Measurements from ENCODE around the gene HFE.

HFE gene

DNA sequence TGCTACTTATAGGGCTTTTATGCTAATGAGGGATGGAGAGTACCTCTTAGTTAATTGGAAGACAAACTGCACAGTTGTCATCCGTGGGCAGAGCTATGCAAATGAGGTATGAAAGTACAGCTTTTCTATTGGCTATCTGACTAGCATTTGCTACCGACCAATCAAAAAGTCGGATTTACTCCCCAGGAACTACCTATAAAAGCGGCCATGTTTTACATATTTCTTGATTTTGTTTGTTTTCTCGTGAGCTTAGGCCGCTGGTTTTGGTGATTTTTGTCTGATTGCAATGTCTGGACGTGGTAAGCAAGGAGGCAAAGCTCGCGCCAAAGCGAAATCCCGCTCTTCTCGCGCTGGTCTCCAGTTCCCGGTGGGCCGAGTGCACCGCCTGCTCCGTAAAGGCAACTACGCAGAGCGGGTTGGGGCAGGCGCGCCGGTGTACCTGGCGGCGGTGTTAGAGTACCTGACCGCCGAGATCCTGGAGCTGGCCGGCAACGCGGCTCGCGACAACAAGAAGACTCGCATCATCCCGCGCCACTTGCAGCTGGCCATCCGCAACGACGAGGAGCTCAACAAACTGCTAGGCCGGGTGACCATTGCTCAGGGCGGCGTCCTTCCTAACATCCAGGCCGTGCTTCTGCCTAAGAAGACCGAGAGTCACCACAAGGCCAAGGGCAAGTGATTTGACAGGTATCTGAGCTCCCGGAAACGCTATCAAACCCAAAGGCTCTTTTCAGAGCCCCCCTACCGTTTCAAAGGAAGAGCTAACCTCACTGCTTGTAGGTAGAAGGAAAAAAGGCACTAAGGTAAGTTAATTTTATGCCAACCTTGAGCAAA is 36.9 kb downstream of the HFE start:
- H3K4me1 ChIP-seq (ENCODE audit: control insufficient read depth, insufficient read depth, low read length) = peaks cover 16% of the 10 kb centered on the region
- H3K4me3 ChIP-seq (ENCODE audit: low read depth, low read length) = peak overlapping the region; percentile 76
- peak overlapping the region; percentile 98 for H3K9ac ChIP-seq (ENCODE audit: low read depth, low read length)
- H3K9me3 ChIP-seq (ENCODE audit: control insufficient read depth, insufficient read depth, low read length) = no peaks in the 10 kb centered on the region
- H3K27me3 ChIP-seq (ENCODE audit: control insufficient read depth, insufficient read depth, low read length) = no peaks in the 10 kb centered on the region
- H3K36me3 ChIP-seq (ENCODE audit: control insufficient read depth, insufficient read depth, low read length) = peaks cover 7% of the 10 kb centered on the region; the same call in 1 of the 2 replicates
- H3K27ac ChIP-seq (ENCODE audit: low read depth, low read length) = peak overlapping the region; percentile 99

DNA sequence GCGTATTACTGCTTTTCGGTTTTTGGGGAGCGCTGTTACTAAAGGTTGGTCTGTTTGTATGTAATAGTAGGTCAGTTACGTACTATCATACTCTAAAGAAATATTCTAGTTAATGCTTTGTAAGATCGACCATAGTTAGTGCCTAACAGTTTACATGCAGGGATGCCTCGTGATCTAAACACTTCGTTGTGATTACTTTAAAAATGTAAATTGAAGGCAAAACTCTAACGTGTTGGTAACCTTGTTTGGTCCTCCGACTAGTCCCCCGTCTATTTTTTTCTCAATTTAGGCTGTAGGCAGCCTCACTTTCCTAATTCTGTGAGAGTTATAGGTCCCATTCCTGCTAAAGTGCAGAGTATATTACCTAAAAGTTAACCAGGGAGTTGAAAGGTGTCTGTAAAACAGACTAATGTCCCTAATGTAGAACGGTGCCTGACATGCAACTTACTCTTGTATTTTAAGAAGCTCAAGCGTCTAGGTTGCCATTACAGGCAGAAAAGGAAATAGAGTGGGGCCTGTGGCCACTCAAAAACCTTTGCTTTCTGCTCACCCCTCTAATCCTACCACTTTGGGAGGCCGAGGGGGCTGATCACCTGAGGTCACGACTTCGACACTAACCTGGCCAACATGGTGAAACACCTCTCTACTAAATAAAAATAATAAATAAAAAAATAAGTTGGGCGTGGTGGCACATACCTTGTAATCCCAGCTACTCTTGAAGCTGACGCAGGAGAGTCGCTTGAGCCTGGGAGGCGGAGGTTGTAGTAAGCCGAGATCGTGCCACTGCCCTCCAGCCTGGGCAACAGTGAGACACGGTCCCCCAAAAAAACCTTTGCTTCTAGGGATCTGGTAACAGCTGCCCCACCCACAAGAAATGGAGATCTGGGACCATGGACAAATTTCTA is 37.8 kb downstream of the HFE start:
- H3K27ac ChIP-seq (ENCODE audit: low read depth, low read length) = peak overlapping the region; percentile 99
- H3K36me3 ChIP-seq (ENCODE audit: control insufficient read depth, insufficient read depth, low read length) = peaks cover 14% of the 10 kb centered on the region
- peak overlapping the region; percentile 76 for H3K4me3 ChIP-seq (ENCODE audit: low read depth, low read length)
- peaks cover 16% of the 10 kb centered on the region for H3K4me1 ChIP-seq (ENCODE audit: control insufficient read depth, insufficient read depth, low read length)
- H3K9ac ChIP-seq (ENCODE audit: low read depth, low read length) = peak overlapping the region; percentile 98
- no peaks in the 10 kb centered on the region for H3K9me3 ChIP-seq (ENCODE audit: control insufficient read depth, insufficient read depth, low read length)
- H3K27me3 ChIP-seq (ENCODE audit: control insufficient read depth, insufficient read depth, low read length) = no peaks in the 10 kb centered on the region

DNA sequence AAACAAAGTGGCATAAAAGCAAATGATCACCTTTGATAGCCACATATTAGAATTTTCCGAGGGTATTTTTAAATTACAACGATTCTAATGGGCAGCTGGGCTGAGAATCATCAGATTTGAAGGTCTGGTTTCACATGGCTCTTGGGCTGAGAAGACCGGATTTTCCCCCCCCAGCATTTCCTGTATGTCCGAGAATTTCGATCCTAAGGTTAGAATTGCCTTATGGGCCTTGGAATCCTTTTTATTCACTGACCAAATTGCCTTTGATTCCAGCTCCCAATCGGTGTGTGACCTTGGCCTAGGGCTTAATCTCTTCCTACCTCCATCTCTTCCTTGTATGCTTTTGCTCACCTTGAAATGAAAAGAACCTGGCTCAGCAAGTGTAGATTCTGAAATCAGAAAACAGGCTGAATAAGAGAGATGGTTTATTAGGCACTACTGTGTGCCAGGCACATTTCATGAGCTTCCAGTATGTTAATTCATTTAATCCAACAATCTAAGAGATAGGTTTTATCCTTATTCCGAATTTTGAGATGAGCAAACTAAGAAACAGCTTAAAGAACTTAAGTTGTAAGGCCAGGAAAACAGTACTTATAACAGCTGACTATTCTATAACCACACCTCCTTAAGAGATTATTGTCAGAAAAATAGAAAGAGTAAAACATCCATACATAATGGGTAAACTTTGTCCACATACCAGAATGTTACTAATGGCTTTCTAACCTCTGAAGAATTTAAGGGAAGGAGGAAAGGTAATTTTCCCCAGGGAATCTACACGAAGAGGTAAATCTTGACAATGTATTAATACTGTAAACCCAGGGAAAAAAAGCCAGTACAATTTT is 39.4 kb downstream of the HFE start:
- Histone ChIP-seq H3K4me1 (ENCODE audit: control insufficient read depth, insufficient read depth, low read length) (peaks cover 9% of the 10 kb centered on the region), H3K36me3 (ENCODE audit: control insufficient read depth, insufficient read depth, low read length) (peaks cover 15% of the 10 kb centered on the region), H3K27ac (ENCODE audit: low read depth, low read length) (peak overlapping the region; percentile 99), H3K27me3 (ENCODE audit: control insufficient read depth, insufficient read depth, low read length) (no peaks in the 10 kb centered on the region), H3K4me3 (ENCODE audit: low read depth, low read length) (peak overlapping the region; percentile 76), H3K9me3 (ENCODE audit: control insufficient read depth, insufficient read depth, low read length) (no peaks in the 10 kb centered on the region), H3K9ac (ENCODE audit: low read depth, low read length) (peak overlapping the region; percentile 98)

DNA sequence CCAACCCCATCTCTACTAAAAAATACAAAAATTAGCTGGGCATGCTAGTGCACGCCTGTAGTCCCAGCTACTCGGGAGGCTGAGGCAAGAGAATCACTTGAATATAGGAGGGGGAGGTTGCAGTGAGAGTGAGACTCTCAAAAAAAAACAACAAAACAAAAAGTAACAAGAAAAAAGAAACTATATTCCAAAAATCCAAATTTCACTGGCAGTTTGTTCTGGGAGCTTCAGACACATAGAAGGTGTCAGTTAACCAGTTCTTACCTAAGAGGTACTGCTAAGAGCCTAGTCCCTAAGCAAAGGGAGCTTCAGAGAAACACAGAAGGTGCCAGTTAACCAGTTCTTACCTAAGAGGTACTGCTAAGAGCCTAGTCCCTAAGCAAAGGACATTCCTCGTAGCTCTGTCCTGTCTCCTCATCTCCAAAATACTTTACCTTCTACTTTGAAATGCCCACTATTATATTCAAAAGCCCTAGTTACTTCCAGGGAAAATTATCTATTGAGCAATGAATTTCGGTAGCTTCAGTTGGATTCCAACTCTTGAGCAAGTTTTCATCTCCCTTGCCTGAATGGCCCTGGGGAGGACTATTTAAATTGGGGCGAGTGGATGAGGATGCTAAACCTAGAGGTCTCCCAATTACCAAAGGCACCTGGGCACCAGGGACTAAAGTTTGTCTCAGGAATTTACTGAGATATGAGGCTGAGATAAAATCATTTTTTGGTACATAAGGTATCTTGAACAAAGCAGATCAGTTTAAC is 41.0 kb downstream of the HFE start:
- no peak overlapping the region for H3K27ac ChIP-seq (ENCODE audit: low read depth, low read length)
- no peaks in the 10 kb centered on the region for H3K4me1 ChIP-seq (ENCODE audit: control insufficient read depth, insufficient read depth, low read length)
- no peaks in the 10 kb centered on the region for H3K27me3 ChIP-seq (ENCODE audit: control insufficient read depth, insufficient read depth, low read length)
- H3K4me3 ChIP-seq (ENCODE audit: low read depth, low read length) = 0 out of 2 replicates have a peak overlapping the region, but pooled peaks have one; percentile 22
- no peaks in the 10 kb centered on the region for H3K9me3 ChIP-seq (ENCODE audit: control insufficient read depth, insufficient read depth, low read length)
- peaks cover 15% of the 10 kb centered on the region for H3K36me3 ChIP-seq (ENCODE audit: control insufficient read depth, insufficient read depth, low read length)
- H3K9ac ChIP-seq (ENCODE audit: low read depth, low read length) = no peak overlapping the region

DNA sequence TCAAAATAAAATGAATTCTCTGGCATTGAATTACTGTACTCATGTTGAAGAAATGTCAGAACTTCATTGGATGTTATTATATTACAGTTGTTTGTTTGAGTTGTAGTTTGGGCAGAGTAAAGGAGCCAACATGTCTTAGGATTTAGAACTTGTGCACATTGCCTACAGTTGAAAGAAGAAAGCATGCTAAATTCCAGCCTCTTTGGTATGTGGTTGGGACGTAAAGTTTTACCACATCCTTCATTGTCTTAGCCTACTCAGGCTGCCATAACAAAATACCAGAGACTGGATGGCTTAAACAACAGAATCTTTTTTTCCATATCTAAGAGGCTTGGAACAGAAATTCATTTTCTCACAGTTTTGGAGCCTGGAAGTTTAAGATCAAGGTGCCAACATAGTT is 42.4 kb downstream of the HFE start:
- H3K36me3 ChIP-seq (ENCODE audit: control insufficient read depth, insufficient read depth, low read length) = peaks cover 15% of the 10 kb centered on the region
- no peaks in the 10 kb centered on the region for H3K27me3 ChIP-seq (ENCODE audit: control insufficient read depth, insufficient read depth, low read length)
- no peaks in the 10 kb centered on the region for H3K4me1 ChIP-seq (ENCODE audit: control insufficient read depth, insufficient read depth, low read length)
- H3K4me3 ChIP-seq (ENCODE audit: low read depth, low read length) = no peak overlapping the region
- no peaks in the 10 kb centered on the region for H3K9me3 ChIP-seq (ENCODE audit: control insufficient read depth, insufficient read depth, low read length)
- H3K9ac ChIP-seq (ENCODE audit: low read depth, low read length) = no peak overlapping the region
- no peak overlapping the region for H3K27ac ChIP-seq (ENCODE audit: low read depth, low read length)

DNA sequence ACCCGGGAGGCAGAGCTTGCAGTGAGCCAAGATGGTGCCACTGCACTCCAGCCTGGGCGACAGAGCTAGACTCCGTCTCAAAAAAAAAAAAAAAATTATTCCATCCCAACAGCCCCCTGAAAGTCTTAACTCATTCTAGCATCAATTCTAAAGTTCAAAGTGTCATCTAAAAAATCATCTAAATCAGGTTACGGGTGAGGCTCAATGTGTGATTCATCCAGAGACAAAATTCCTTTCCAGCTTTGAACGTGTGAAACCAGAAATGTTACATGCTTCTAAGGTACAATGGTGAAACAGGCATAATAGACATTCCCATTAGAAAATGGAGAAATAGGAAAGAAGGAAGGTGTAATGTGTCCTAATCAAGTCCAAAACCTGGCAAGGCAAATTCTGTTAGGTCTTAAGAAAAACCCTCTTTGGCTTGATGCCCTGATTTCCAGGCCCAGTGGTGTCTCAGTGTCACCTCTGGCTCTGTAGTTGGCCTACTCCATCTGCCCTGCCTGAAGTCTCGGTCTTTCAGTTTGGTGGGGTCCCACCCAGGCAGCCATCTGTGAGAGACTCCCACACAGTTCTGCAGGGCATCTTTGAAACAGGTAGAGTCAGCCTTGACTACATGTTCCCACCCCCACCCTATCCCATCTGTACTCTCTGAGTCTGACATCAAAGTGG is 43.5 kb downstream of the HFE start:
- Histone ChIP-seq H3K9ac (ENCODE audit: low read depth, low read length) (no peak overlapping the region), H3K4me1 (ENCODE audit: control insufficient read depth, insufficient read depth, low read length) (no peaks in the 10 kb centered on the region), H3K36me3 (ENCODE audit: control insufficient read depth, insufficient read depth, low read length) (peaks cover 15% of the 10 kb centered on the region), H3K27ac (ENCODE audit: low read depth, low read length) (no peak overlapping the region), H3K27me3 (ENCODE audit: control insufficient read depth, insufficient read depth, low read length) (no peaks in the 10 kb centered on the region), H3K4me3 (ENCODE audit: low read depth, low read length) (no peak overlapping the region), H3K9me3 (ENCODE audit: control insufficient read depth, insufficient read depth, low read length) (no peaks in the 10 kb centered on the region)

DNA sequence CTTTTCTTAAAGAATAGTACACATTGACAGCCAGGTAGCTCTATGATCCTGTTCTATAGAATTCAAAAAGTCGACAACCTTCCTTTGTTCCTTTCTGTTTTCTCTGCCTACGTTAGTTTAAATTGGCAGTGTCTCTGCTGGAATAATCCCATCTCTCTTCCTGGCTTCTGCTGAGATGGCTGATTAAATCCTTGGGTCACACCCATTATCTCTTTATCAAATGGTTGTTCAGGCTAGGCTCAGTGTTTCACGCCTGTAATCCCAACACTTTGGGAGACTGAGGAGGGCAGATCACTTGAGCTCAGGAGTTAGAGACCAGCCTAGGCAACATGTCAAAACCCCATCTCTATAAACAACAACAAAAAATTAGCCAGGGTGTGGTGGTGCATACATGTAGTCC is 44.4 kb downstream of the HFE start:
- Histone ChIP-seq H3K27ac (ENCODE audit: low read depth, low read length) (no peak overlapping the region), H3K4me1 (ENCODE audit: control insufficient read depth, insufficient read depth, low read length) (no peaks in the 10 kb centered on the region), H3K9ac (ENCODE audit: low read depth, low read length) (no peak overlapping the region), H3K36me3 (ENCODE audit: control insufficient read depth, insufficient read depth, low read length) (peaks cover 15% of the 10 kb centered on the region), H3K9me3 (ENCODE audit: control insufficient read depth, insufficient read depth, low read length) (no peaks in the 10 kb centered on the region), H3K27me3 (ENCODE audit: control insufficient read depth, insufficient read depth, low read length) (no peaks in the 10 kb centered on the region), H3K4me3 (ENCODE audit: low read depth, low read length) (no peak overlapping the region)

DNA sequence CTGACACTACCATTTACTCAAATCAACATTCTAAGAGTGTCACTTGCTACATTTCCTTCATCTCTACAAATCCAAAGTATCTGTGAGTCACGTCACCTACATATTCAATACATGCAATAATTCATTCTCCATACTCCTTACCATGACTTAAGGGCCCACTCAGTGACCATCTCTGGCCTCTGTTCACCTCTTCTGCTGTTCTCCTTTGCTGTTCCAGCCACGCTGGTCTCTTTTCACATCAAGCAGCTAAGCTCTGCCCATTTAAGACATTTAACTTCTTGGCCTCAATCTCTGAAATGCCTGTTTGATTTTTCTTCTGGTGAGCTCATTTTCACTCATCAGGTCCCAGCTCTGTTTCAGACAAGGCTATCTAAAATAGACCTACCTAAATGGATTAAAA is 46.5 kb downstream of the HFE start:
- Histone ChIP-seq H3K9me3 (ENCODE audit: control insufficient read depth, insufficient read depth, low read length) (no peaks in the 10 kb centered on the region), H3K27me3 (ENCODE audit: control insufficient read depth, insufficient read depth, low read length) (no peaks in the 10 kb centered on the region), H3K4me3 (ENCODE audit: low read depth, low read length) (no peak overlapping the region), H3K4me1 (ENCODE audit: control insufficient read depth, insufficient read depth, low read length) (no peaks in the 10 kb centered on the region), H3K27ac (ENCODE audit: low read depth, low read length) (no peak overlapping the region), H3K36me3 (ENCODE audit: control insufficient read depth, insufficient read depth, low read length) (peaks cover 8% of the 10 kb centered on the region; the same call in 1 of the 2 replicates), H3K9ac (ENCODE audit: low read depth, low read length) (no peak overlapping the region)

DNA sequence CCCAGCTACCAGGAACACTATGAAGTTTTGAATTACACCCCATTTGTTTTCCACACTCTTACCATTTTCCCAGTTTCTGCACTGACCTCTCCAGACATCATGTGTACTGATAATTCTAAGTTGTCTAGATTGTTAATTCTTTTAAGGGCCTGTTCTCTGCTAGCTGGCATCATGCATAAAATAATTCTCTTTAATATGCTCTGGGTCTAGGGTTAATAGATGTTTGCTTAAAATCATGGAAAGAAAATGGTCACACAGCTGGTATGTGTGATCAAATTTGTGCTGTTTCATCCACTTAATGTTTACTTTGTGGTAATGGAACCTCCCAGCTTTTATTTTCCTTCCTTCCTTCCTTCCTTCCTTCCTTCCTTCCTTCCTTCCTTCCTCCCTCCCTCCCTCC is 49.1 kb downstream of the HFE start:
- no peaks in the 10 kb centered on the region for H3K36me3 ChIP-seq (ENCODE audit: control insufficient read depth, insufficient read depth, low read length)
- no peak overlapping the region for H3K27ac ChIP-seq (ENCODE audit: low read depth, low read length)
- no peaks in the 10 kb centered on the region for H3K27me3 ChIP-seq (ENCODE audit: control insufficient read depth, insufficient read depth, low read length)

More for the DNA sequence above, 49.1 kb downstream of the HFE start:
- Histone ChIP-seq H3K4me1 (ENCODE audit: control insufficient read depth, insufficient read depth, low read length) (peaks cover 2% of the 10 kb centered on the region; the same call in 1 of the 2 replicates), H3K4me3 (ENCODE audit: low read depth, low read length) (no peak overlapping the region), H3K9ac (ENCODE audit: low read depth, low read length) (no peak overlapping the region), H3K9me3 (ENCODE audit: control insufficient read depth, insufficient read depth, low read length) (no peaks in the 10 kb centered on the region)
